Endothelial cell of umbilical vein (primary cell): ENCODE results near the gene JSRP1. TPM values are rescaled to one million over a fixed set of nuclear protein-coding genes. Genes with fewer than 3 reads are reported as not detected.

Experiments used
- BruUV-seq: library from RNA; stranded (reverse); fragments of 400-500 nt; replicated peaks from 2 replicates; lab custom pipeline; 2021; lab: Mats Ljungman, UMichigan
- CTCF ChIA-PET: fragments of 300-600, 350-600 bp; sonication (Branson Sonifier 250); formaldehyde crosslinking; loops from one replicate; lab custom pipeline; 2021; ENCODE audit warnings: antibody characterized with exemption, inconsistent platforms; lab: Charles Lee
- POLR2A ChIA-PET: fragments of 300-600, 350-600 bp; sonication (Branson Sonifier 250); formaldehyde crosslinking; loops from one replicate; lab custom pipeline; 2021; ENCODE audit warnings: antibody characterized with exemption, inconsistent platforms; lab: Charles Lee
- DNase-seq: peaks from one replicate; pipeline ENCODE4 v3.0.0-alpha.2; 2011; ENCODE audit warnings: low read depth, low spot score
- FAIRE-seq: peaks from 2 replicates; lab custom pipeline; 2011; peaks lifted over from hg19 to GRCh38; lab: Jason Lieb, UNC
- H2AFZ ChIP-seq: 2 replicates; pipeline ENCODE4 v1.6.0; 2012; ENCODE audit warnings: low read depth, low read length, control low read depth, inconsistent platforms
- H3K27ac ChIP-seq: 2 replicates; pipeline ENCODE4 v1.5.1; 2011; ENCODE audit warnings: low read depth, mild to moderate bottlenecking, control low read depth, low read length, moderate library complexity; ENCODE audit not compliant: insufficient read depth
- H3K27me3 ChIP-seq, 2 experiments: 2 replicates each; pipeline versions ENCODE4 v1.6.0 to v1.6.1; 2011; ENCODE audit warnings: low read length in 2 of 2, mixed read lengths in 1 of 2; ENCODE audit not compliant: control insufficient read depth in 2 of 2, insufficient read depth in 2 of 2
- H3K36me3 ChIP-seq, 2 experiments: 2 replicates in 1 of 2; 3 replicates in 1 of 2; pipeline ENCODE4 v1.5.1; 2011; ENCODE audit warnings: low read length in 2 of 2, mild to moderate bottlenecking in 1 of 2, moderate library complexity in 1 of 2; ENCODE audit not compliant: control insufficient read depth in 2 of 2, insufficient read depth in 2 of 2; ENCODE audit errors: extremely low read depth in 1 of 2
- H3K4me1 ChIP-seq: 3 replicates; pipeline ENCODE4 v1.5.1; 2011; ENCODE audit warnings: mild to moderate bottlenecking, low read length; ENCODE audit not compliant: control insufficient read depth, insufficient read depth; ENCODE audit errors: extremely low read depth
- H3K4me2 ChIP-seq: 2 replicates; pipeline ENCODE4 v1.6.1; 2011; ENCODE audit warnings: low read length, control low read depth, mixed read lengths; ENCODE audit not compliant: insufficient read depth
- H3K4me3 ChIP-seq, 3 experiments: fragments of 200-600 bp in 1 of 3; sonication (generic), shearing (Covaris generic) in 1 of 3; replicated peaks in 1 of 3; 2 replicates each; pipeline ENCODE4 v1.5.1; 2011 to 2016; ENCODE audit warnings: control low read depth in 3 of 3, low read length in 3 of 3, mild to moderate bottlenecking in 2 of 3, inconsistent platforms in 1 of 3, low read depth in 1 of 3, moderate library complexity in 1 of 3; ENCODE audit not compliant: insufficient read depth in 1 of 3
- H3K79me2 ChIP-seq: 2 replicates; pipeline ENCODE4 v1.6.0; 2012; ENCODE audit warnings: low read length, inconsistent platforms; ENCODE audit not compliant: control insufficient read depth, insufficient read depth
- H3K9ac ChIP-seq: replicated peaks from 2 replicates; pipeline ENCODE3; 2011; ENCODE audit warnings: low read length, control low read depth; ENCODE audit not compliant: insufficient read depth; ENCODE audit errors: extremely low read depth
- H3K9me1 ChIP-seq: replicated peaks from 3 replicates; pipeline ENCODE4 v1.6.0; 2011; ENCODE audit warnings: mild to moderate bottlenecking, low read length; ENCODE audit not compliant: control insufficient read depth, insufficient read depth; ENCODE audit errors: extremely low read depth
- H3K9me3 ChIP-seq: replicated peaks from 2 replicates; pipeline ENCODE4 v1.5.1; 2012; ENCODE audit warnings: low read length, inconsistent platforms; ENCODE audit not compliant: control insufficient read depth, insufficient read depth
- H4K20me1 ChIP-seq: replicated peaks from 2 replicates; pipeline ENCODE3; 2011; ENCODE audit warnings: mild to moderate bottlenecking, low read length; ENCODE audit not compliant: control insufficient read depth, insufficient read depth; ENCODE audit errors: extremely low read depth
- EZH2 ChIP-seq: IDR thresholded peaks from 2 replicates; pipeline ENCODE4 v1.6.1; 2012; ENCODE audit warnings: borderline replicate concordance, low read depth, mild to moderate bottlenecking, moderate library complexity, low read length, inconsistent platforms; ENCODE audit not compliant: severe bottlenecking
- FOS ChIP-seq: IDR thresholded peaks from 2 replicates; pipeline ENCODE4 v1.6.1; 2011; ENCODE audit warnings: mild to moderate bottlenecking, low read length, moderate library complexity, borderline replicate concordance; ENCODE audit not compliant: insufficient read depth
- GATA2 ChIP-seq: IDR thresholded peaks from 2 replicates; pipeline ENCODE4 v1.7.0; 2011; ENCODE audit warnings: low read depth, mild to moderate bottlenecking, moderate library complexity, mixed read lengths, low read length; ENCODE audit not compliant: insufficient read length, insufficient read depth
- MYC ChIP-seq: IDR thresholded peaks from one replicate; pipeline ENCODE4 v1.6.1; 2011; ENCODE audit warnings: mild to moderate bottlenecking, low read depth, low read length
- dilution Hi-C: fragments of 300-500 bp; cut with MboI; formaldehyde crosslinking; loops from one replicate; pipeline ENCODE4 v1.15.0; 2019; ENCODE audit warnings: low sequenced_read_pairs; ENCODE audit not compliant: extremely low pct_ligation_motif_present
- intact Hi-C: fragments of 100-400 bp; cut with micrococcal nuclease; formaldehyde crosslinking; loops from one replicate; pipeline ENCODE4 v1.10.0; 2022
- polyA plus RNA-seq, 4 experiments: library from polyadenylated mRNA; depleted of rRNA in 3 of 4; stranded (reverse) in 3 of 4; unstranded in 1 of 4; fragments of >200 nt; gene quantifications; 2 replicates each; pipeline versions ENCODE4 v1.2.1 to v1.2.3, GENCODE V29; 2011 to 2012; ENCODE audit warnings: missing spikeins in 1 of 4
- total RNA-seq: library from RNA; stranded (reverse); gene quantifications from 2 replicates; pipeline ENCODE4 v1.2.3, GENCODE V29; 2021
- TF ChIP-seq, protein P1 (sequence below), 2 donors: IDR thresholded peaks; 1 replicate in 1 of 2; 2 replicates in 1 of 2; pipeline ENCODE4 v1.5.1; 2011; ENCODE audit warnings: low read length in 2 of 2, mild to moderate bottlenecking in 2 of 2, moderate library complexity in 2 of 2, control low read depth in 1 of 2, inconsistent platforms in 1 of 2, low read depth in 1 of 2; ENCODE audit not compliant: insufficient read depth in 1 of 2; ENCODE audit errors: extremely low read depth in 1 of 2
- TF ChIP-seq, protein P2 (sequence below): IDR thresholded peaks from 2 replicates; pipeline ENCODE4 v1.6.1; 2011; ENCODE audit not compliant: insufficient read depth, insufficient read length

JSRP1 gene
- total and polyA plus RNA-seq, 2 donors (not counting 3 experiments of a cell fraction or from before 2014, with no cell fraction given) = not detected

DNA sequence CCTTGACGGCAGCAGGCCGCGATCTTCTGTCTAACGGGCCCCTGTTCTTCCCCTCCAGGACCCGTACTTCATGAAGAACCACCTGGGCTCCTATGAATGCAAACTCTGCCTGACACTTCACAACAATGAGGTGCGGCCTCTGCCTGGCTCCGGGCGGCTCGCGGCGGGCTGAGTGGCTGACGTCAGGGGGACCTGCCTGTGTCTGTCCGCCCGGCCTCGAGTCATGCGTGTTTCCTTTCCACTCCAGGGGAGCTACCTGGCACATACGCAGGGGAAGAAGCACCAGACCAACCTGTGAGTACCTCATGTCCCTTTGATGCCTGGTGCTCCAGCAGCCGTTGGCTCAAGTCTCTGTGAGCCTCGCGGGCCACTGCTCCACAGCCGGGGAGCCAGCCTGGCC is 11.7 kb downstream of the JSRP1 start:
- H3K27me3 ChIP-seq = no peaks in the 10 kb centered on the region
- ChIA-PET CTCF (no interaction called here), POLR2A (no interaction called here)
- dilution Hi-C loops = no loop called here
- DNase-seq (no peak), FAIRE-seq (no peak)
- peaks cover 46% of the 10 kb centered on the region for H3K79me2 ChIP-seq
- peaks cover 25% of the 10 kb centered on the region for H3K4me1 ChIP-seq
- H3K9ac ChIP-seq = no peak overlapping the region
- no peaks in the 10 kb centered on the region for H3K9me3 ChIP-seq
- peaks cover 25 to 52% of the 10 kb centered on the region in 2 experiments for H3K36me3 ChIP-seq
- H3K4me2 ChIP-seq = no peak overlapping the region
- H3K9me1 ChIP-seq = no peaks in the 10 kb centered on the region
- H4K20me1 ChIP-seq = no peaks in the 10 kb centered on the region
- H3K4me3 ChIP-seq = no peak overlapping the region
- no peak overlapping the region for H3K27ac ChIP-seq
- intact Hi-C loops = no loop called here
- TF ChIP-seq GATA2 = no peak
- BruUV-seq = no TSS peak
- H2AFZ ChIP-seq = no peak overlapping the region

DNA sequence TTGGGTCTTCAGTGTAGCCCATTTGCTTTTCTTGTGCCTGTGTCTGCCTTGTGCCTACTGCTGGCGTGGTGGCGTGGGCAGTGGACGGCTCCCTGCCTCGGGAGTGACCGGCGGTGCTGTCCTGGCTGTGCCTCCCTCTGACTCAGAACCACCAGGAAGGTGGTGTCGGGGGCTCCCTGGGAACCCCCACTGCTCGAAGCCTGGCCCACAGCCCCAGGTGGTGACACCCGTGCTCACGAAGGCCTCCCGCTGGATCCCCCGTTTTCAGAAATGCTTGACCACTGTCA is 12.1 kb downstream of the JSRP1 start:
- H3K27me3 ChIP-seq = no peaks in the 10 kb centered on the region
- H3K9me1 ChIP-seq = no peaks in the 10 kb centered on the region
- no peak overlapping the region for H3K27ac ChIP-seq
- H2AFZ ChIP-seq = no peak overlapping the region
- no peaks in the 10 kb centered on the region for H3K9me3 ChIP-seq
- no peak overlapping the region for H3K4me2 ChIP-seq
- H3K36me3 ChIP-seq = peaks cover 25 to 52% of the 10 kb centered on the region in 2 experiments
- H3K9ac ChIP-seq = no peak overlapping the region
- dilution Hi-C loops = no loop called here
- FAIRE-seq (no peak), DNase-seq (no peak)
- ChIA-PET POLR2A (no interaction called here), CTCF (no interaction called here)
- intact Hi-C loops = no loop called here
- H3K79me2 ChIP-seq = peaks cover 46% of the 10 kb centered on the region
- H4K20me1 ChIP-seq = no peaks in the 10 kb centered on the region
- peaks cover 29% of the 10 kb centered on the region for H3K4me1 ChIP-seq
- no peak overlapping the region for H3K4me3 ChIP-seq
- BruUV-seq = no TSS peak
- no peak for TF ChIP-seq MYC
- TF ChIP-seq, protein P1, sequence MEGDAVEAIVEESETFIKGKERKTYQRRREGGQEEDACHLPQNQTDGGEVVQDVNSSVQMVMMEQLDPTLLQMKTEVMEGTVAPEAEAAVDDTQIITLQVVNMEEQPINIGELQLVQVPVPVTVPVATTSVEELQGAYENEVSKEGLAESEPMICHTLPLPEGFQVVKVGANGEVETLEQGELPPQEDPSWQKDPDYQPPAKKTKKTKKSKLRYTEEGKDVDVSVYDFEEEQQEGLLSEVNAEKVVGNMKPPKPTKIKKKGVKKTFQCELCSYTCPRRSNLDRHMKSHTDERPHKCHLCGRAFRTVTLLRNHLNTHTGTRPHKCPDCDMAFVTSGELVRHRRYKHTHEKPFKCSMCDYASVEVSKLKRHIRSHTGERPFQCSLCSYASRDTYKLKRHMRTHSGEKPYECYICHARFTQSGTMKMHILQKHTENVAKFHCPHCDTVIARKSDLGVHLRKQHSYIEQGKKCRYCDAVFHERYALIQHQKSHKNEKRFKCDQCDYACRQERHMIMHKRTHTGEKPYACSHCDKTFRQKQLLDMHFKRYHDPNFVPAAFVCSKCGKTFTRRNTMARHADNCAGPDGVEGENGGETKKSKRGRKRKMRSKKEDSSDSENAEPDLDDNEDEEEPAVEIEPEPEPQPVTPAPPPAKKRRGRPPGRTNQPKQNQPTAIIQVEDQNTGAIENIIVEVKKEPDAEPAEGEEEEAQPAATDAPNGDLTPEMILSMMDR (IDR thresholded peaks at IDR 0.05; ENCODE audit: extremely low read depth in 1 of 2, insufficient read depth in 1 of 2, low read depth in 1 of 2, low read length in 2 of 2) = no peak
- TF ChIP-seq EZH2 = no peak
- TF ChIP-seq, protein P2, sequence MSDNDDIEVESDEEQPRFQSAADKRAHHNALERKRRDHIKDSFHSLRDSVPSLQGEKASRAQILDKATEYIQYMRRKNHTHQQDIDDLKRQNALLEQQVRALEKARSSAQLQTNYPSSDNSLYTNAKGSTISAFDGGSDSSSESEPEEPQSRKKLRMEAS = no peak
- TF ChIP-seq FOS = no peak
- TF ChIP-seq GATA2 = no peak
